Measurements from ENCODE around the gene SLC66A2.

- TF ChIP-seq, protein P1, sequence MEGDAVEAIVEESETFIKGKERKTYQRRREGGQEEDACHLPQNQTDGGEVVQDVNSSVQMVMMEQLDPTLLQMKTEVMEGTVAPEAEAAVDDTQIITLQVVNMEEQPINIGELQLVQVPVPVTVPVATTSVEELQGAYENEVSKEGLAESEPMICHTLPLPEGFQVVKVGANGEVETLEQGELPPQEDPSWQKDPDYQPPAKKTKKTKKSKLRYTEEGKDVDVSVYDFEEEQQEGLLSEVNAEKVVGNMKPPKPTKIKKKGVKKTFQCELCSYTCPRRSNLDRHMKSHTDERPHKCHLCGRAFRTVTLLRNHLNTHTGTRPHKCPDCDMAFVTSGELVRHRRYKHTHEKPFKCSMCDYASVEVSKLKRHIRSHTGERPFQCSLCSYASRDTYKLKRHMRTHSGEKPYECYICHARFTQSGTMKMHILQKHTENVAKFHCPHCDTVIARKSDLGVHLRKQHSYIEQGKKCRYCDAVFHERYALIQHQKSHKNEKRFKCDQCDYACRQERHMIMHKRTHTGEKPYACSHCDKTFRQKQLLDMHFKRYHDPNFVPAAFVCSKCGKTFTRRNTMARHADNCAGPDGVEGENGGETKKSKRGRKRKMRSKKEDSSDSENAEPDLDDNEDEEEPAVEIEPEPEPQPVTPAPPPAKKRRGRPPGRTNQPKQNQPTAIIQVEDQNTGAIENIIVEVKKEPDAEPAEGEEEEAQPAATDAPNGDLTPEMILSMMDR (IDR thresholded peaks at IDR 0.05; ENCODE audit: low read length), result no peak
- TF ChIP-seq EZH2phosphoT487 (IDR thresholded peaks at IDR 0.05; ENCODE audit: low read length), result no peak
These were observed 16.0 kb downstream of the SLC66A2 start for GRCh38 chr18:79935499-79935898.

Measured in MM.1S (cell line).